ENCODE results near the gene CAVIN1.
A peak's percentile ranks its signal among the peaks of the same experiment; 100 is the strongest.
"Not testable (repeated sequence)": the region's sequence is repeated elsewhere in the genome, so short reads cannot be mapped to it uniquely, and the experiment has no call there.

The CAVIN1 gene

DNA sequence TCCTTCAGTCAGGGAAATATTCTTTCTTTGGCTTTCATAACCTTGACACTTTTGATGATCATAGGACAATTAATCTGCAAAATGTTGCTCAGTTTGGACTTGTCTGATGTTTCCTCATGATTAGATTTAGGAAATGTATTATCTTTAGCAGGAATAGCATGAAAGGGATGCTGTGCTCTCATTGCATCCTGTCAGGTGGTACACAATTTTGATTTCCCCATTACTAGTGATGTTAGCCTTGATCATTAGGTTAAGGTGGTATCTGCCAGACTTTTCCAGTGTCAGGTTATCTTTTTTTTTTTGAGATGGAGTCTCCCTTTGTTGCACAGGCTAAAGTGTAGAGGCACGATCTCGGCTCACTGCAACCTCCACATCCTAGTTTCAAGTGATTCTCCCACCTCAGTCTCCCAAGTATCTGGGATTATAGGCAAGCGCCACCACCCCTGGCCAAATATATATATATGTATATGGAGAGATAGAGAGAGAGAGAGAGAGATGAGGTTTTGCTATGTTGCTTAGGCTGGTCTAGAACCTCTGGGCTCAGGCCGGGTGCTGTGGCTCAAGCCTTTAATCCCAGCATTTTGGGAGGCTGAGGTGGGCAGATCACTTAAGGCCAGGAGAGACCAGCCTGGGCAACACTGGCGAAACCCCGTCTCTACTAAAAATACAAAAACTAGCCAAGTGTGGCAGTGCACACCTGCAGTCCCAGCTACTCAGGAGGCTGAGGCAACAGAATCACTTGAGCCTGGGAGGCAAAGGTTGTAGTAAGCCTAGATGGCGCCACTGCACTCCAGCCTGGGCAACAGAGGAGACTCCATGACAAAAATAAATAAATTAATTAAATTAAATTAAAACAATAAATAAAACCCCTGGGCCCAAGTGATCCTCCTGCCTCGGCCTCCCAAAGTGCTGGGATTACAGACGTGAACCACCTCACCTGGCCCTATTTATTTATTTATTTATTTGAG is 15.8 kb upstream of the CAVIN1 start:
- DNase-seq, result no peak
- intact Hi-C loops (cut with DNase I), result no loop called here

DNA sequence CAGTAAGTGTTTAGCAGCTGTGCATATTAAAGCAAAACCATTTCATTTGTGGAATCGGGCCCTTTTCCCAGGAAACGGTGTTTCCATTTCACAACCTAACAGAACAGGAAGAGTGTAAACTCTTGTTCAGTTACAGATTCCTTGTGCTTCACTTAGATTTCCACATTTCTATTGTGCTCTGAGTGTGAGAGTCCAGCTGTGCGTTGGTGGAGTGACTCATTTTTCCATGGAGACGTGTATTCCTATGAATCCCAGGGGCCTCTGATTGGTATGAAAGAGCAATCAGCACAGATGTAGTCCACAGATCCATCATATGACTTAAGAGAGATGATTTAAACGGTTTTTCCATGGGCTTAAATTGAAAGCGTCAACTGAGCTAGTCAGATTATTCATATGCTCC is 13.3 kb upstream of the CAVIN1 start:
- intact Hi-C loops (cut with DNase I), result no loop called here
- no peak for DNase-seq

- intact Hi-C loops (cut with DNase I), result no loop called here
- DNase-seq, result no peak
These were observed 8.7 kb upstream of the CAVIN1 start for GRCh38 chr17:42431758-42432161.

GRCh38 chr17:42429726-42430447 is 6.8 kb upstream of the CAVIN1 start:
- peak in 1 of 10 donors; percentile 11 for DNase-seq
- intact Hi-C loops (cut with DNase I), result no loop called here

- peak in 7 of 10 donors; percentile 31 to 90 (median 61) for DNase-seq
- intact Hi-C loops (cut with DNase I), result no loop called here
These were observed 5.3 kb upstream of the CAVIN1 start for GRCh38 chr17:42428141-42428944.

DNA sequence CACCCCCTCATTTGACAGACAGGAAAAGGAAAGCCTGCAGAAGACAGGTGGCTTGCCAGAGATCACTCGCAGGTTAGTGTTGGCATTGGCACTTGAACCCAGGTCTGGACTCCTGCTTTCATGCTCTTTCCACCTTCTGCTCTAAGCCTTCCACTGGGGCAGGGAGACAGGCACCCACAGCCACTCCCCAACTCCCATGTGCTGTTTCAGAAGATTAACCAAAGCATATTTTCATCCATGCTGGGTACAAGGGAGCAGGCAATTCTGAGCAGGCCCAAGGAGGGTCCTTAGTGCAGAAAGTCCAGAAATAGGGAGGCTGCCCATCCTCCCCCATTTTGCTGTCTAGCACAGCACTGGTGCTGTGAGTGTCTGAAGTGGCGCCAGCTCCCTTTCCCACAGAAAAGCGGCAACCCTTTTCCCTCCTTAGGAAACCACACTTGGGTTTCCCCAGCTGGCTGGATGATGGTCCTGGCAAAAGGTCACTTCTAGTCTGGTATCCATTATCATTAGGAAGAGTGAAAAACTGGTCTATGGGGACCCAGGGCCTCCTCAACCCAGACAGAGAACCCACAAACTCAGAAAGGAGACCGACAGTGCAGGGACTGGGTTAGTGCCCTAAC is 2.0 kb upstream of the CAVIN1 start:
- intact Hi-C loops (cut with DNase I), result no loop called here

DNA sequence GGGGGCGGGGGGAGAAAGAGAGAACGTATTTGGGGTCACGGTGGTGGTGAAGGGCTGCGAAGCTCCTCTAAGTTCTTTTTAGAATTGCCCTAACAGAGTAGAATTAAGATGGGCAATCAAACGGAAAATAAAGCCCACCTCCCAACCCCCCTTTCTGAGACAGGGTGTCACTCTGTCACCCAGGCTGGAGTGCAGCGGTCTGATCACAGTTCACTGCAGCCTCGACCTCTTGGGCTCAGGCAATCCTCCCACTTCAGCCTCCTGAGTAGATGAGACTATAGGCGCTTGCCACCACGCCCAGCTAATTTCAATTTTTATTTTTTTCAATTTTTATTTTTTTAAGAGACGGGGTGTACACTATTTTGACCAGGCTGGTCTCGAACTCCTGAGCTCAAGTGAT is 710 bp upstream of the CAVIN1 start:
- DNase-seq, result peak in 1 of 10 donors; percentile 14
- intact Hi-C loops (cut with DNase I), result no loop called here

More for the DNA sequence above, 2.0 kb upstream of the CAVIN1 start:
- DNase-seq, result peak in 2 of 10 donors; percentile 10 to 38

- peak in 2 of 10 donors; percentile 68 to 85 for DNase-seq
- intact Hi-C loops (cut with DNase I), result no loop called here
These were observed 571 bp downstream of the CAVIN1 start for GRCh38 chr17:42422412-42422957.

DNA sequence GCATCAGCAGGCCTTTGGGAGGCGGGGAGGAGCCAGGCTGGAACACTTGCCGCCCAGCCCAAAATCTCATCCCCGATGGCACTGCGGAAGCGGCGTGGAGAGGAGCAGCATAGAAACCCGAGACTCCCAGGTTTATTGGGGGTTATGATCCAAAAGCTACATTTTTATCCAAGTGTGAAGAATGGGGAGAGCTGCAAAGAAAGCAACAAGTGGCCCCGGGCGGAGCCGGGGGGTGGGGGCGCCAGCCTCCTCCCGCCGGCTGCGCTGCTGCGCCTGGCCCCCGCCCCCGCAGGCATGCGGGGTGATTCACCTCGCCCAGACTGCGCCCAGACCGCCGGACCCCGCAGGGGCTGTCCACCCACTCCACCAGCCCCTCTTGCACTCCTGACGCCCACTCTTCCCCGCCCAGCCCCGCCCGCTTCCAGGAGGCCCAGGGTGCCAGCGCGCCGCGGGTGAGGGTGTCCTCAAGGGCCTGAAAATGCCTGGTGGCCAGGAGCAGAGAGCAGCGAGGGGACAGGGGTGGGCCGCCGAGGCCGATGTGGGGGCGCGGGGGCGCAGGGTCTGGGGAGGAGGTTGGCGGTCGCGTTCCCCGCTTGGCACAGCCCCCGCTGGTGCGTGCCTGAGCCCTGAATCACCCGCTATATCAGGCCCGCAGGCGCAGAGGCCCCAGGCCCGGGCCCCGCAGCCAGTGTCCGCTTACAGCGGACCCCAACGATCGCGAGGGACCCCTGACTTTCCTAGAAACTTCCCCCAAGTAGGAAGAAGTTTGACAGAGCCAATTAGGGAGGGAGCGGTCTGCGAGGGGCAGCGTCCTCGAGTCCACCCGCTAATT is 1.3 kb downstream of the CAVIN1 start:
- intact Hi-C loops (cut with DNase I), result no loop called here
- peak in 2 of 10 donors; percentile 68 to 76 for DNase-seq

- DNase-seq, result peak in 1 of 10 donors; percentile 24
- intact Hi-C loops (cut with DNase I), result no loop called here
These were observed 1.9 kb downstream of the CAVIN1 start for GRCh38 chr17:42421136-42421506.

DNA sequence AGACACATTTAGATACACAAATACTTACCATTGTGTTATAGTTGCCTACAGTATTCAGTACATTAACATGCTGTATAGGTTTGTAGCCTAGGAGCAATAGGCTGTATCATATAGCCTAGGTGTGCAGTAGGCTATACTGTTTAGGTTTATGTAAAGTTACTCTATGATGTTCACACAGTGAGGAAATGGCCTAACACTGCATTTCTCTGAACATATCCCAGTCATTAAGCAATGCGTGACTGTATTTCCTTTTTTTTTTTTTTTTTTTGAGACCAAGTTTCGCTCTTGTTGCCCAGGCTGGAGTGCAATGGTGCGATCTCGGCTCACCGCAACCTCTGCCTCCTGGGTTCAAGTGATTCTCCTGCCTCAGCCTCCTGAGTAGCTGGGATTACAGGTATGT is 5.1 kb downstream of the CAVIN1 start:
- DNase-seq; intact Hi-C loops (cut with DNase I): not testable (repeated sequence)

- DNase-seq, result peak in 2 of 10 donors; percentile 5 to 45
- intact Hi-C loops (cut with DNase I), result no loop called here
These were observed 8.2 kb downstream of the CAVIN1 start for GRCh38 chr17:42414704-42415409.

DNA sequence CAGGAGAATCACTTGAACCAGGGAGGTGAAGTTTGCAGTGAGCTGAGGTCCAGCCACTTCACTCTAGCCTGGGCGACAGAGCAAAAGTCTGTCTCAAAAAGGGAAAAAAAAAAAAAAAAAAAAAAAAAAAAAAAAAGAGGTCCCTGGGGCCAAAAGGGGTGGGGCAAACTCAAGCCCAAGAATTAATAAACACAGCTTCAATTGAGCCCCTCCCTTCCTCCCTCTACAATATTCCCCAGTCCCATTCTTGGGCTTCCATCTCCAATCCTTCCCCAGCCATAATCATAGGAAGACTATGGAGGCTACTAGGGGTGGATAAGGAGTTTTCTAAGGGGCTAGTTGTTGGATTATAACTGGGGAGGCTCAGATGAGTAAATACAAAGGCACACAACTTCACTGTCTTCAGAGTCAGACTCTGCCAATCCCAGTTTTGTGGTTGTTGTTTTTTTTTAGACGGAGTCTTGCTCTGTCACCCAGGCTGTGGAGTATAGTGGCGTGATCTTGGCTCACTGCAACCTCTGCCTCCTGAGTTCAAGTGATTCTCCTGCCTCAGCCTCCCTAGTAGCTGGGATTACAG is 9.5 kb downstream of the CAVIN1 start:
- peak in 1 of 10 donors; percentile 0 for DNase-seq
- intact Hi-C loops (cut with DNase I), result no loop called here

GRCh38 chr17:42411905-42412679 is 11.0 kb downstream of the CAVIN1 start:
- DNase-seq, result peak in 2 of 10 donors; percentile 17 to 72
- intact Hi-C loops (cut with DNase I), result no loop called here

- intact Hi-C loops (cut with DNase I), result no loop called here
These were observed 11.7 kb downstream of the CAVIN1 start for GRCh38 chr17:42411361-42411760.

GRCh38 chr17:42410319-42410685 is 12.8 kb downstream of the CAVIN1 start:
- intact Hi-C loops (cut with DNase I), result no loop called here
- peak in 1 of 10 donors; percentile 39 for DNase-seq

More at GRCh38 chr17:42411361-42411760, 11.7 kb downstream of the CAVIN1 start:
- DNase-seq, result peak in 2 of 10 donors; percentile 16 to 26
